Vagina (tissue), 2 donors: Measurements from ENCODE around the gene TESPA1. TPM values are rescaled to one million over a fixed set of nuclear protein-coding genes. Genes with fewer than 3 reads are reported as not detected.

ENCODE experiments used
- DNase-seq, 2 donors: peaks; one replicate each; pipeline ENCODE4 v3.0.0-alpha.2; 2017; ENCODE audit errors: extremely low spot score in 2 of 2
- H3K27ac ChIP-seq: fragments of 200-600 bp; sonication (generic); one replicate; pipeline ENCODE4 v1.5.1; 2019
- H3K27me3 ChIP-seq: fragments of 200-600 bp; sonication (generic); one replicate; pipeline ENCODE4 v1.5.1; 2019
- H3K36me3 ChIP-seq, 2 donors: fragments of 200-600 bp; sonication (generic); one replicate each; pipeline ENCODE4 v1.5.1; 2017 to 2019
- H3K4me1 ChIP-seq: fragments of 200-600 bp; sonication (generic); one replicate; pipeline ENCODE4 v1.5.1; 2019
- H3K4me3 ChIP-seq, 2 donors: fragments of 200-600 bp; sonication (generic); 1 replicate in 1 of 2; 2 replicates in 1 of 2; pipeline ENCODE4 v1.5.1; 2016 to 2019
- H3K9me3 ChIP-seq: fragments of 200-600 bp; sonication (generic); one replicate; pipeline ENCODE4 v1.5.1; 2019
- POLR2A ChIP-seq, 2 donors: fragments of 450-650 bp; IDR thresholded peaks; one replicate each; pipeline ENCODE4 v1.6.1; 2017; ENCODE audit warnings: antibody characterized with exemption in 2 of 2, mild to moderate bottlenecking in 2 of 2, moderate library complexity in 2 of 2
- POLR2AphosphoS5 ChIP-seq, 2 donors: sonication (generic); formaldehyde crosslinking; IDR thresholded peaks; one replicate each; pipeline ENCODE4 v1.9.0; 2017; ENCODE audit warnings: antibody characterized with exemption in 2 of 2, mild to moderate bottlenecking in 2 of 2, low read depth in 1 of 2; ENCODE audit not compliant: insufficient read depth in 1 of 2
- intact Hi-C: fragments of 100-400 bp; cut with DNase I; formaldehyde crosslinking; loops from one replicate; pipeline ENCODE4 v1.15.1; 2023
- total RNA-seq: library from RNA; depleted of rRNA; stranded (reverse); fragments of >200 nt; gene quantifications from one replicate; pipeline ENCODE4 v1.2.3, GENCODE V29; 2016
- TF ChIP-seq, protein P1 (sequence below), 3 experiments: fragments of 450-650 bp in 2 of 3; fragments of 200-600 bp in 1 of 3; sonication (generic) in 1 of 3; IDR thresholded peaks; one replicate each; pipeline ENCODE4 v1.5.1; 2017 to 2019; ENCODE audit warnings: antibody characterized with exemption in 3 of 3, mild to moderate bottlenecking in 2 of 3, moderate library complexity in 2 of 3

TESPA1 gene
- total RNA-seq, 1 donor from 2014 or later, result 2.5 TPM

GRCh38 chr12:54924972-54925707 is 59.4 kb downstream of the TESPA1 start:
- intact Hi-C loops, result no loop called here
- no peak overlapping the region for H3K4me3 ChIP-seq
- H3K9me3 ChIP-seq, result no peaks in the 10 kb centered on the region
- no peaks in the 10 kb centered on the region for H3K27me3 ChIP-seq
- no peak overlapping the region for H3K27ac ChIP-seq
- no peak for DNase-seq
- TF ChIP-seq, protein P1, sequence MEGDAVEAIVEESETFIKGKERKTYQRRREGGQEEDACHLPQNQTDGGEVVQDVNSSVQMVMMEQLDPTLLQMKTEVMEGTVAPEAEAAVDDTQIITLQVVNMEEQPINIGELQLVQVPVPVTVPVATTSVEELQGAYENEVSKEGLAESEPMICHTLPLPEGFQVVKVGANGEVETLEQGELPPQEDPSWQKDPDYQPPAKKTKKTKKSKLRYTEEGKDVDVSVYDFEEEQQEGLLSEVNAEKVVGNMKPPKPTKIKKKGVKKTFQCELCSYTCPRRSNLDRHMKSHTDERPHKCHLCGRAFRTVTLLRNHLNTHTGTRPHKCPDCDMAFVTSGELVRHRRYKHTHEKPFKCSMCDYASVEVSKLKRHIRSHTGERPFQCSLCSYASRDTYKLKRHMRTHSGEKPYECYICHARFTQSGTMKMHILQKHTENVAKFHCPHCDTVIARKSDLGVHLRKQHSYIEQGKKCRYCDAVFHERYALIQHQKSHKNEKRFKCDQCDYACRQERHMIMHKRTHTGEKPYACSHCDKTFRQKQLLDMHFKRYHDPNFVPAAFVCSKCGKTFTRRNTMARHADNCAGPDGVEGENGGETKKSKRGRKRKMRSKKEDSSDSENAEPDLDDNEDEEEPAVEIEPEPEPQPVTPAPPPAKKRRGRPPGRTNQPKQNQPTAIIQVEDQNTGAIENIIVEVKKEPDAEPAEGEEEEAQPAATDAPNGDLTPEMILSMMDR (IDR thresholded peaks at IDR 0.05), result no peak
- no peak for TF ChIP-seq POLR2A (IDR thresholded peaks at IDR 0.05)
- TF ChIP-seq POLR2AphosphoS5 (IDR thresholded peaks at IDR 0.05; ENCODE audit: insufficient read depth in 1 of 2, low read depth in 1 of 2), result no peak
- no peaks in the 10 kb centered on the region for H3K4me1 ChIP-seq
- no peaks in the 10 kb centered on the region for H3K36me3 ChIP-seq

GRCh38 chr12:54917001-54917488 is 67.5 kb downstream of the TESPA1 start:
- no peak for DNase-seq
- intact Hi-C loops, result no loop called here
- Histone ChIP-seq H3K4me3 (no peak overlapping the region), H3K27ac (no peak overlapping the region), H3K9me3 (no peaks in the 10 kb centered on the region), H3K4me1 (no peaks in the 10 kb centered on the region), H3K27me3 (no peaks in the 10 kb centered on the region), H3K36me3 (no peaks in the 10 kb centered on the region)
- TF ChIP-seq, protein P1 (IDR thresholded peaks at IDR 0.05), result no peak
- TF ChIP-seq POLR2AphosphoS5 (IDR thresholded peaks at IDR 0.05; ENCODE audit: insufficient read depth in 1 of 2, low read depth in 1 of 2) (no peak), POLR2A (IDR thresholded peaks at IDR 0.05) (no peak)

Other genes starting within 250 kb of the TESPA1 start
- gene MUCL1, start 130.2 kb downstream of the TESPA1 start, total RNA-seq, result not detected
- not detected for gene NEUROD4, start 35.2 kb upstream of the TESPA1 start, total RNA-seq
- not detected for gene OR9K2, start 141.6 kb upstream of the TESPA1 start, total RNA-seq
- gene OR10A7, start 236.3 kb upstream of the TESPA1 start, total RNA-seq, result not detected